K562 (cell line): ENCODE measurements around the gene BNIP5. TPM values are rescaled to one million over a fixed set of nuclear protein-coding genes. Genes with fewer than 3 reads are reported as not detected.

Source experiments
- ATAC-seq: fragments of 200-7000 bp; cut with Tn5 transposase; 3 replicates; pipeline ENCODE4 v1.9.1; 2020; ENCODE audit warnings: moderate library complexity
- BruUV-seq: library from RNA; stranded (reverse); fragments of 400-500 nt; replicated peaks from 2 replicates; lab custom pipeline; 2021; lab: Mats Ljungman, UMichigan
- CTCF ChIA-PET: fragments of 300-600 bp; formaldehyde crosslinking; extraction: SDS; loops from one replicate; lab custom pipeline; 2021; ENCODE audit warnings: low intra/inter-chr PET ratio; lab: Yijun Ruan, JAX
- POLR2A ChIA-PET: fragments of 300-600, 350-650 bp; sonication (Branson Sonifier 250); formaldehyde crosslinking; extraction: SDS; loops from one replicate; lab custom pipeline; 2021; ENCODE audit warnings: antibody characterized with exemption, inconsistent platforms; lab: Yijun Ruan, JAX
- DNase-seq, 4 experiments: peaks; one replicate each; pipeline versions ENCODE4 v3.0.0 to v3.0.0-alpha.2; 2011 to 2018; ENCODE audit warnings: low spot score in 3 of 4, mixed read lengths in 3 of 4; ENCODE audit errors: extremely low read depth in 1 of 4
- FAIRE-seq: peaks from 2 replicates; lab custom pipeline; 2011; peaks lifted over from hg19 to GRCh38; lab: Jason Lieb, UNC
- H2AFZ ChIP-seq: 2 replicates; pipeline ENCODE4 v1.6.0; 2011; ENCODE audit warnings: low read depth, low read length, control low read depth, inconsistent platforms
- H3K27ac ChIP-seq: fragments of 200-600 bp; 3 replicates; pipeline ENCODE4 v1.8.0; 2011; ENCODE audit warnings: low read depth, mild to moderate bottlenecking, control low read depth, inconsistent platforms, low read length, moderate library complexity, mixed read lengths; ENCODE audit errors: extremely low read depth
- H3K27me3 ChIP-seq, 2 experiments: fragments of 300-600 bp in 1 of 2; 2 replicates in 1 of 2; 3 replicates in 1 of 2; pipeline versions ENCODE4 v1.6.0 to v1.8.0; 2011; ENCODE audit warnings: inconsistent platforms in 2 of 2, low read length in 2 of 2, mild to moderate bottlenecking in 1 of 2, mixed read lengths in 1 of 2, moderate library complexity in 1 of 2; ENCODE audit not compliant: control insufficient read depth in 2 of 2, insufficient read depth in 2 of 2
- H3K36me3 ChIP-seq: fragments of 300-600 bp; 3 replicates; pipeline ENCODE4 v1.8.0; 2011; ENCODE audit warnings: mild to moderate bottlenecking, low read length, inconsistent platforms; ENCODE audit not compliant: control insufficient read depth, insufficient read depth
- H3K4me1 ChIP-seq, 2 experiments: fragments of 200-600 bp in 1 of 2; replicated peaks in 1 of 2; 2 replicates in 1 of 2; 3 replicates in 1 of 2; pipeline versions ENCODE4 v1.5.1 to v1.8.0; 2011; ENCODE audit warnings: inconsistent platforms in 2 of 2, low read length in 2 of 2, mild to moderate bottlenecking in 1 of 2, mixed read lengths in 1 of 2, moderate library complexity in 1 of 2; ENCODE audit not compliant: control insufficient read depth in 2 of 2, insufficient read depth in 2 of 2
- H3K4me2 ChIP-seq: 2 replicates; pipeline ENCODE4 v1.6.1; 2011; ENCODE audit warnings: low read length, control low read depth, inconsistent platforms, mixed read lengths; ENCODE audit not compliant: insufficient read depth
- H3K4me3 ChIP-seq: fragments of 200-600 bp; sonication (generic), shearing (Covaris generic); 2 replicates; pipeline ENCODE4 v1.5.1; 2016; ENCODE audit warnings: control low read depth, inconsistent platforms
- H3K79me2 ChIP-seq: fragments of 200-600 bp; 3 replicates; pipeline ENCODE4 v1.8.0; 2011; ENCODE audit warnings: low read length, inconsistent platforms; ENCODE audit not compliant: control insufficient read depth, insufficient read depth
- H3K9ac ChIP-seq, 2 experiments: 2 replicates each; pipeline versions ENCODE4 v1.6.0 to v1.6.1; 2011; ENCODE audit warnings: low read depth in 2 of 2, low read length in 2 of 2, control low read depth in 1 of 2, inconsistent platforms in 1 of 2, mild to moderate bottlenecking in 1 of 2, mixed read lengths in 1 of 2; ENCODE audit not compliant: insufficient read depth in 1 of 2
- H3K9me1 ChIP-seq: one replicate; pipeline ENCODE4 v1.6.0; 2011; ENCODE audit warnings: inconsistent platforms, mild to moderate bottlenecking, low read length, moderate library complexity; ENCODE audit not compliant: control insufficient read depth, insufficient read depth
- H3K9me3 ChIP-seq: replicated peaks from 2 replicates; pipeline ENCODE4 v1.5.1; 2011; ENCODE audit warnings: low read depth, low read length, inconsistent platforms; ENCODE audit not compliant: control insufficient read depth, insufficient read depth
- H4K20me1 ChIP-seq: replicated peaks from 2 replicates; pipeline ENCODE4 v1.6.1; 2011; ENCODE audit warnings: low read length, inconsistent platforms, mixed read lengths; ENCODE audit not compliant: control insufficient read depth, insufficient read depth
- DPF2 ChIP-seq: fragments of 450-650 bp; IDR thresholded peaks from 2 replicates; pipeline ENCODE4 v1.6.1; 2016
- FOXM1 ChIP-seq, 2 experiments: fragments of 450-650 bp in 1 of 2; sonication (generic) in 1 of 2; formaldehyde crosslinking in 1 of 2; IDR thresholded peaks; 2 replicates each; pipeline versions ENCODE4 v1.6.1 to v1.9.0; 2017 to 2022; ENCODE audit warnings: low read depth in 2 of 2, mild to moderate bottlenecking in 2 of 2, missing genetic modification reagents in 1 of 2, moderate library complexity in 1 of 2
- GATA2 ChIP-seq: sonication (generic); formaldehyde crosslinking; IDR thresholded peaks from 2 replicates; pipeline ENCODE4 v1.4.0; 2020; ENCODE audit warnings: mild to moderate bottlenecking, missing genetic modification reagents
- GTF3C2 ChIP-seq: IDR thresholded peaks from 3 replicates; pipeline ENCODE4 v1.6.1; 2011; ENCODE audit warnings: borderline replicate concordance, mild to moderate bottlenecking, moderate library complexity; ENCODE audit not compliant: insufficient read length; ENCODE audit errors: extremely low read depth
- KLF1 ChIP-seq: fragments of 450-650 bp; IDR thresholded peaks from 2 replicates; pipeline ENCODE4 v1.6.1; 2016; ENCODE audit warnings: missing genetic modification characterization, missing compliant biosample characterization
- MED1 ChIP-seq: sonication (generic); formaldehyde crosslinking; IDR thresholded peaks from 2 replicates; pipeline ENCODE4 v1.8.1; 2023; ENCODE audit warnings: missing genetic modification reagents, borderline replicate concordance
- MEIS2 ChIP-seq: fragments of 450-650 bp; IDR thresholded peaks from 2 replicates; pipeline ENCODE4 v1.6.1; 2014; ENCODE audit warnings: mild to moderate bottlenecking; ENCODE audit not compliant: partially characterized antibody
- NFRKB ChIP-seq: fragments of 450-650 bp; IDR thresholded peaks from 2 replicates; pipeline ENCODE4 v1.6.1; 2016; ENCODE audit warnings: low read depth
- POLR3G ChIP-seq: IDR thresholded peaks from 2 replicates; pipeline ENCODE4 v1.6.1; 2011; ENCODE audit not compliant: insufficient read length, insufficient replicate concordance; ENCODE audit errors: extremely low read depth
- RBFOX2 ChIP-seq: fragments of 200-400 bp; formaldehyde crosslinking; IDR thresholded peaks from 2 replicates; pipeline ENCODE4 v1.6.1; 2017; ENCODE audit warnings: low read depth, mild to moderate bottlenecking, low read length, moderate library complexity
- TRIM24 ChIP-seq, 2 experiments: fragments of 450-650 bp; IDR thresholded peaks; 2 replicates each; pipeline ENCODE4 v1.6.1; 2016
- TSC22D4 ChIP-seq: fragments of 450-650 bp; IDR thresholded peaks from 2 replicates; pipeline ENCODE4 v1.6.1; 2016; ENCODE audit warnings: missing genetic modification characterization, missing biosample characterization, control low read depth
- ZBTB26 ChIP-seq: fragments of 450-650 bp; formaldehyde crosslinking; IDR thresholded peaks from 2 replicates; pipeline ENCODE4 v1.4.0; 2022; ENCODE audit warnings: missing genetic modification characterization
- ZHX1 ChIP-seq: fragments of 150-350 bp; conservative IDR thresholded peaks from 2 replicates; pipeline ENCODE4 v1.6.1; 2014; ENCODE audit warnings: low read length
- ZNF121 ChIP-seq: sonication (generic); formaldehyde crosslinking; conservative IDR thresholded peaks from 2 replicates; pipeline ENCODE4 v1.8.0; 2022; ENCODE audit warnings: missing genetic modification reagents
- ZNF778 ChIP-seq: fragments of 450-650 bp; formaldehyde crosslinking; IDR thresholded peaks from 2 replicates; pipeline ENCODE4 v1.4.0; 2020; ENCODE audit warnings: mild to moderate bottlenecking, moderate library complexity
- WGBS: fragments of 100-300 bp; shearing (Covaris generic); methylation state at CpG from one replicate; pipeline ENCODE4 v1.1.6; 2016; ENCODE audit warnings: low coverage, mixed read lengths; ENCODE audit not compliant: insufficient coverage; ENCODE audit errors: missing lambda C conversion rate; 5-methylcytosine and 5-hydroxymethylcytosine counted together
- in situ Hi-C: fragments of 300-500 bp; cut with MboI; formaldehyde crosslinking; loops from 4 replicates; pipeline ENCODE4 v1.15.0; 2018; ENCODE audit warnings: inconsistent platforms, mixed read lengths
- intact Hi-C: fragments of 100-400 bp; cut with micrococcal nuclease; formaldehyde crosslinking; loops from 2 replicates; pipeline ENCODE4 v1.14.2; 2022
- polyA plus RNA-seq, 8 experiments: library from polyadenylated mRNA; depleted of rRNA in 4 of 8; stranded (reverse) in 5 of 8; unstranded in 3 of 8; fragments of >200 nt; fragmentation: Nextera tagmentation in 2 of 8; fragmentation: Illumina TruSeq in 1 of 8; extraction: Ambion mirVana in 2 of 8; extraction: Trizol in 1 of 8; gene quantifications; 2 replicates each; pipeline versions ENCODE4 v1.2.1 to v1.2.3, GENCODE V29; 2011 to 2014; ENCODE audit warnings: inconsistent platforms in 1 of 8, missing spikeins in 1 of 8
- total RNA-seq, 7 experiments: library from RNA; depleted of rRNA in 6 of 7; stranded (reverse); fragments of >200 nt in 6 of 7; fragmentation: Illumina TruSeq in 2 of 7; extraction: Trizol in 2 of 7; gene quantifications; 2 replicates each; pipeline versions ENCODE4 v1.2.1 to v1.2.3, GENCODE V29; 2011 to 2021; ENCODE audit warnings: low replicate concordance in 1 of 7

The BNIP5 gene
- total and polyA plus RNA-seq, 9 of the 15 experiments (the other 6 are each of a cell fraction or from before 2014, with no cell fraction given), result not detected

DNA sequence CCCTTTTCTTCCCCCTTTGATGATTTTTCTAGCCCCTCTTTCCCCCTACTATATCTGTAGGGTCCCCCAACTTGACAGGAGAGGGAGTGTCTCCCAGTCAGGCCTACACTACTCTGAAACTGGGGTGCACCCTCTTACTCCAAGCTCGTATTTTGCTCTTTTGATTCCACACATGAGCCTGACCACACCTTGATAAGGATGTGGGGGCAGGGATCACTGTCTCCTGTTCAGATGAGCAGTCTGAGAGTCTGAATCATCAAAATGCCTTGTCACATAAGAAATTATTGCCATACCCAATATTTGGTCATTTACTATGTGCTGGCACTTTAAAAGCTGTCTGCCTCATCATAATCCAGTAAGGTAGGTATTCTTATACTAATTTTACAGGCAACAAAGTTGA lies 50.9 kb downstream of the BNIP5 start:
- Histone ChIP-seq H3K4me3 (no peak overlapping the region), H3K4me1 (peaks cover 4 to 8% of the 10 kb centered on the region in 2 experiments; a peak in 4 of 5 replicates), H3K27me3 (peaks cover 12 to 30% of the 10 kb centered on the region in 2 experiments), H3K9me3 (no peaks in the 10 kb centered on the region), H3K79me2 (no peaks in the 10 kb centered on the region), H3K4me2 (no peak overlapping the region), H3K36me3 (no peaks in the 10 kb centered on the region), H3K27ac (no peak overlapping the region), H2AFZ (no peak overlapping the region), H4K20me1 (no peaks in the 10 kb centered on the region; the same call in 1 of the 2 replicates), H3K9me1 (no peaks in the 10 kb centered on the region), H3K9ac (no peak overlapping the region)
- ChIA-PET POLR2A (interaction anchor here (0.8 kb wide), 1 partner anchor 309 kb away, joined by 3 read pairs; no protein-coding TSS in a partner anchor), CTCF (interaction anchor here (0.6 kb wide), 1 partner anchor 709 kb away, joined by 3 read pairs; no protein-coding TSS in a partner anchor)
- peak in 1 of 4 experiments; percentile 45 for DNase-seq
- peak; percentile 75 for FAIRE-seq
- intact Hi-C loops, result no loop called here
- no TSS peak for BruUV-seq
- in situ Hi-C loops, result no loop called here
- 0% methylated on average over 1 of the region's 1 CpG for WGBS
- no peak for ATAC-seq
- TF ChIP-seq NFRKB, result no peak
- 0 out of 2 replicates have a peak, but pooled peaks have one; percentile 28 for TF ChIP-seq DPF2
- no peak for TF ChIP-seq FOXM1 (IDR thresholded peaks at IDR 0.05; ENCODE audit: low read depth)
- TF ChIP-seq FOXM1 (CRISPR knock-in tag; IDR thresholded peaks at IDR 0.05; ENCODE audit: low read depth), result no peak
- TF ChIP-seq ZNF778 (CRISPR knock-in tag), result no peak
- TF ChIP-seq TRIM24 (IDR thresholded peaks at IDR 0.05), result no peak
- TF ChIP-seq GATA2, result no peak
- no peak for TF ChIP-seq POLR3G
- no peak for TF ChIP-seq ZNF121 (CRISPR knock-in tag)
- TF ChIP-seq TSC22D4 (tag), result no peak
- no peak for TF ChIP-seq ZHX1
- no peak for TF ChIP-seq GTF3C2
- TF ChIP-seq ZBTB26 (CRISPR knock-in tag), result no peak
- no peak for TF ChIP-seq MED1
- TF ChIP-seq KLF1 (tag), result no peak
- no peak for TF ChIP-seq RBFOX2
- TF ChIP-seq MEIS2, result peak; percentile 37
